ENCODE measurements around the gene SSNA1.

SSNA1 gene

DNA sequence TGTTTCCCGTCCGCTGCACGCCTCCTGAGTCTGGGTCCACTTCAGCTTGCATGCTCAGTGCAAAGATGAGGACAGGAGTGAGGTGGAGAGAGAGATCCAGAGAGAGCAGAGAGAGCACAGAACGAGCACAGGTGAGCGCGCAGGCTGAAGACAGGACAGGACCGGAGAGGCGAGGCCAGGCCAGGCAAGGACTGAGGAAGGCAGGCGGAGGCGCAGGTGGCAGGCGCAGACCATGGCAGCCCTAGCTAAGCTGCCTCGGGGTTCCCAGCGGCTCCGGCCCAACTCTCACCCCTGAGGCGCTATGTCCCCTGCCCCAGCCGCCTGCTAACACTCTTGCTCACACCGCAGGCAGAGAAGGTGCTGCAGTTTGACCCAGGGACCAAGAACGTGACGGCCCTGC, 39.8 kb upstream of the SSNA1 start:
- peaks cover 8% of the 10 kb centered on the region for H3K27me3 Mint-ChIP-seq
- no peaks in the 10 kb centered on the region for H3K9me3 Mint-ChIP-seq
- no peaks in the 10 kb centered on the region for H3K36me3 Mint-ChIP-seq
- H3K4me3 Mint-ChIP-seq = no peak overlapping the region
- no peak overlapping the region for H3K27ac Mint-ChIP-seq
- no peaks in the 10 kb centered on the region for H3K4me1 Mint-ChIP-seq

DNA sequence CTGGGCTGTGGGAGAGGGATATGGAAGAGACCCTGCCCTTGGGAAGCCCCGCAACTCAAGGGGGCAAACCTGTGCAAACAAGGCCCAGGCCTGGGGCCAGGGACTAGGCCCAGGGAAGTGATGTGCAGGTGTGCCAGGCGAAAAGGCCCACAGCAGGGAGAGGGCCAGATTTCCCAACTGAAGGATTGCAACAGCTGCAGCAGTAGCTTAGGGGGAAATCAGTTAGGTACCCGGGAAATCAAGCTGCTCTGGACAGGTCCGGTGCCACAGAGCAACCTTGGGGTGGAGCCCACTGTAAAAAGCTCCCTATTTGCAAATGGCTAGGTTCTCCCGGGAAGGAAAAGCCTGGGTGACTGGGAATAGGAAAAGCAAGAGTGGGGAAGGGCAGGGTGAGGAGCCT, 39.1 kb upstream of the SSNA1 start:
- Mint-ChIP-seq H3K4me1 (no peaks in the 10 kb centered on the region), H3K9me3 (no peaks in the 10 kb centered on the region), H3K27ac (no peak overlapping the region), H3K4me3 (no peak overlapping the region), H3K36me3 (no peaks in the 10 kb centered on the region), H3K27me3 (peaks cover 3% of the 10 kb centered on the region)

DNA sequence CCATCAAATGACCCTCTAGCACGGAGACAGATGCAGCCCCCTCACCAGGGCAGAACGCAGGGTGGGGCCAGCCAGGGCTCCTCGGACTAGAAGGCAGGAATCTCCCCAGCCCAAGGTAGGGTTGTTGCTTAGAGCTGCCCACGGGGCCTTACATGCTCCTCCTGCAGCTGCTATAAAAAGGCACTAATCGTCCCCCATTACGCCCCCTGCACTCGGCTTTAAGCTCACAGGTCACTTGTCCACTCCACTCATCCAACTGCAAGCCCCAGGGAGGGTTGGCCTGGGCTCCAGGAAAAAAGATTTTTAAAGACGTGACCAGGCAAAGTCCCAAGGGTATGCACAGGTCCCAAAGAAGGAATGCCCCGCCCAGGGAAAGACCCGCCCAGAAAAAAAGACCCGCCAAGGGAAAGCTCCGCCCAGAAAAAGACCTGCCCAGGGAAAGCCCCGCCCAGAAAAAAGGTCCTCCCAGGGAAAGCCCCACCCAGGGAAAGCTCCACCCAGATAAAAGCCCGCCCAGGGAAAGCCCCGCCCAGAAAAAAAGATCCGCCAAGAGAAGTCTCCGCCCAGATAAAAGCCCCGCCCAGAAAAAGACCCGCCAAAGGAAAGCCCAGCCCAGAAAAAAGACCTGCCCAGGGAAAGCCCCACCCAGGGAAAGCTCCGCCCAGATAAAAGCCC, 38.4 kb upstream of the SSNA1 start:
- Mint-ChIP-seq H3K27me3 (peaks cover 7% of the 10 kb centered on the region), H3K4me3 (no peak overlapping the region), H3K4me1 (no peaks in the 10 kb centered on the region), H3K9me3 (no peaks in the 10 kb centered on the region), H3K27ac (no peak overlapping the region), H3K36me3 (no peaks in the 10 kb centered on the region)

DNA sequence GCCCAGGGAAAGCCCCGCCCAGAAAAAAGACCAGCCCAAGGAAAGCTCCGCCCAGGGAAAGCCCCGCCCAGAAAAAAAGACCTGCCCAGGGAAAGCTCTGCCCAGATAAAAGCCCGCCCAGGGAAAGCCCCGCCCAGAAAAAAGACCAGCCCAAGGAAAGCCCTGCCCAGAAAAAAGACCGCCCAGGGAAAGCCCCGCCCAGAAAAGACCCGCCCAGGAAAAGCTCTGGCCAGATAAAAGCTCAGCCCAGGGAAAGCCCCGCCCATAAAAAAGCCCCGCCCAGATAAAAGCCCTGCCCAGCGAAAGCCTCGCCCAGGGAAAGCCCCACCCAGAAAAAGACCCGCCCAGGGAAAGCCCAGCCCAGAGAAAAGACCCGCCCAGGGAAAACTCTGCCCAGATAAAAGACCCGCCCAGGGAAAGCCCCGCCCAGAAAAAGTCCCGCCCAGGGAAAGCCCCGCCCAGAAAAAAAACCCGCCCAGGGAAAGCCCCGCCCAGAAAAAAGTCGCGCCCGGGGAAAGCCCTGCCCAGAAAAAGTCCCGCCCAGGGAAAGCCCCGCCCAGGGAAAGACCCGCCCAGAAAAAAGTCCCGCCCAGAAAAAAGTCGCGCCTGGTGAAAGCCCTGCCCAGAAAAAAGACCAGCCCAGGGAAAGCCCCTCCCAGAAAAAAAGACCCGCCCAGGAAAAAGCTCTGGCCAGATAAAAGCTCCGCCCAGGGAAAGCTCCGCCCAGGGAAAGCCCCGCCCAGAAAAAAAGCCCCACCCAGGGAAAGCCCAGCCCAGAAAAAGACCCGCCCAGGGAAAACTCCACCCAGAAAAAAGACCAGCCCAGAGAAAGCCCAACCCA, 37.6 kb upstream of the SSNA1 start:
- no peaks in the 10 kb centered on the region for H3K9me3 Mint-ChIP-seq
- H3K4me3 Mint-ChIP-seq = no peak overlapping the region
- H3K27ac Mint-ChIP-seq = no peak overlapping the region

DNA sequence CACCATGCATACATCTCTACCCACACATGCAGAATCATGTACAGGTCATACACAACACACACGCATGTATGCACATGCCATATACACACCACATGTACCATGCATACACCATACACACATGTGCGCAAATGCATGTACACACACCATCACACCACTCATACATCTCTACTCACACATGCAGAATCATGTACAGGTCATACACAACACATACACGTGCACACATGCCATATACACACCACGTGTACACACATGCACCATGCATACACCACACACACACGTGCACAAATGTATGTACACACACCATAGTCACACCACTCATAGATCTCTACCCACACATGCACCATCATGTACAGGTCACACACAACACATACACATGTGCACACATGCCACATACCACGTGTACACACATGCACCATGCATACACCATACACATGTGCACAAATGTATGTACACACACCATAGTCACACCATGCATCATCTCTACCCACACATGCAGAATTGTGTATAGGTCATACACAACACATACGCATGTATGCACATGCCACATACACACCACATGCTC, 35.6 kb upstream of the SSNA1 start:
- Mint-ChIP-seq H3K4me3 (no peak overlapping the region), H3K9me3 (no peaks in the 10 kb centered on the region), H3K36me3 (no peaks in the 10 kb centered on the region), H3K27ac (no peak overlapping the region), H3K4me1 (peaks cover under 1% of the 10 kb centered on the region), H3K27me3 (peaks cover 12% of the 10 kb centered on the region)

More for the DNA sequence above, 37.6 kb upstream of the SSNA1 start:
- Mint-ChIP-seq H3K36me3 (no peaks in the 10 kb centered on the region), H3K27me3 (peaks cover 9% of the 10 kb centered on the region), H3K4me1 (no peaks in the 10 kb centered on the region)

DNA sequence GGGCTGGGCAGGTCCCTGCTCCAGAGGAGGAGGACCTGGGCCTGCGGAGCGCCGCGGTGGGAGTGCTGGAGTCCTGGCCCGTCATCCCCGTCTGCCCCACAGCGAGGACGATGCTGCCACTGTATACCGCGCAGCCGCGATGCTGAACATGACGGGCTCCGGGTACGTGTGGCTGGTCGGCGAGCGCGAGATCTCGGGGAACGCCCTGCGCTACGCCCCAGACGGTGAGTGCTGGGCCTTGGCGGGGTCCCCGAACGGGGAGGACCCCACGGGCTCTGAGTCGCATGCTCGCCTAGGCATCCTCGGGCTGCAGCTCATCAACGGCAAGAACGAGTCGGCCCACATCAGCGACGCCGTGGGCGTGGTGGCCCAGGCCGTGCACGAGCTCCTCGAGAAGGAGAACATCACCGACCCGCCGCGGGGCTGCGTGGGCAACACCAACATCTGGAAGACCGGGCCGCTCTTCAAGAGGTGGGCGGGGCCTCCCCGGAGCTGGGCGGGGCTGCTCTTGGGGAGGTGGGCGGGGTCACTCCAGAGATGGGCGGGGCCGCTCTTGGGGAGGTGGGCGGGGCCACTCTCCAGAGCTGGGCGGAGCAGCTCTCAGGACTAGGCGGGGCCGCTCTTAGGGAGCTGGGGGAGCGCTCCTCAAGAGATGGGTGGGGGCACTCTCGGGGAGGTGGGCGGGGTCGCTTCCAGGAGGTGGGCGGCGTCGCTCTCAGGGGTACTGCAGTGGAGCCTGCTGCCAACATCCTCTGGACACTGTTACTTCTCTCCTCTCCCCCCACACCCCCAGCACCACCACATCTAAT, 31.7 kb upstream of the SSNA1 start:
- no peaks in the 10 kb centered on the region for H3K9me3 Mint-ChIP-seq
- no peaks in the 10 kb centered on the region for H3K36me3 Mint-ChIP-seq

DNA sequence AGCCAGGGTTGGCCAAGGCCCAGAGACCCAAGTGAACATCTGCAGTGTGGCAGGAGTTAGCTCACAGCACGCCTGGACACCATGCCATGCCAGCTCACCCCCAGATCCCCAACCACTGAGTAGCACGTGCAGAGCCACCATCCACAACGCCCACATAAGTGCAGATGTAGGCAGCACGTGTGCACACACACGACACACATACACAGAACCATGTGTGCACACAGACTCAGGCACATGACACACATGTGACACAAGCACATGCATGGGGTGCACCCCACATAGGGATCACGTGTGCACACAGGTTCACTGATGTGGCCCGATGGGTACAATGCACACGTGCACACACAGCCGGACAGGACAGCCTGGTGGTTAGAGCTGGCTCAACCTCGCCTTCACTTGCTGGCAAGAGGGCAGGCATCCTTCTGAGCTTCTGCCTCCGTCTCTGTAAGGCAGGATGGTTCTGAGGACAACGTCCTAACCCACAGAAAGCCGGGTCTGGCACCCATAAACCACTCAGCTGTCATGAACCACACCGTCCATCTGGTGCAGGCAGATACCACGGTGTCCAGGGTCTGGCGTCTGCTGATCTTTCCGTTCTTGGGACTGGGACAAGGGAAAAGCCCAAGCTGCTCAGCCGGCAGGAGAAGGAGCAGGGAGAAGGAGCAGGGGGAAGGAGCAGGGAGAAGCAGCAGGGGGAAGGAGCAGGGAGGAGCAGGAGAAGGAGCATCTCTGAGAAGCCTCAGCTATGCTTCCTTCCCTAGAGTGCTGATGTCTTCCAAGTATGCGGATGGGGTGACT, 30.7 kb upstream of the SSNA1 start:
- peaks cover 29% of the 10 kb centered on the region for H3K27me3 Mint-ChIP-seq
- no peak overlapping the region for H3K27ac Mint-ChIP-seq
- no peak overlapping the region for H3K4me3 Mint-ChIP-seq
- H3K4me1 Mint-ChIP-seq = peaks cover 12% of the 10 kb centered on the region
- H3K9me3 Mint-ChIP-seq = no peaks in the 10 kb centered on the region
- no peaks in the 10 kb centered on the region for H3K36me3 Mint-ChIP-seq

More for the DNA sequence above, 31.7 kb upstream of the SSNA1 start:
- Mint-ChIP-seq H3K27ac (no peak overlapping the region), H3K4me1 (peaks cover 12% of the 10 kb centered on the region), H3K4me3 (peak overlapping the region; percentile 37), H3K27me3 (peaks cover 27% of the 10 kb centered on the region)

DNA sequence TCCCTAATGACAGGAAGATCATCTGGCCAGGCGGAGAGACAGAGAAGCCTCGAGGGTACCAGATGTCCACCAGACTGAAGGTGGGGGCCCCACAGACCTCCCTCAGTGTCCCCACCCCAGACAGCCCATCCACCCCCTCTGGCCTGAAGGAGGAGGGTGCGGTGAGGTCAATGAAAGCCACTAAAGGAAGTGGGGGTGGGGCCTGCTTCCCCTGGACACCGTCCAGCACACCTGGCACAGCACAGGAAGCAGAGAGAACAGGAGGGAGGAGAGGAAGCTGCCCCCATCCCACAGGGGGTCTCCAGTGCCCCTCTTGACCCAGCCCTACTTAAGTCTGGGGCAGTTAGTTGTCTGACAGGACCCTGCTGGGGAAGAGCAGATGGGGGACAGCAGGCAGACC, 29.9 kb upstream of the SSNA1 start:
- Mint-ChIP-seq H3K27ac (no peak overlapping the region), H3K4me3 (no peak overlapping the region), H3K27me3 (peaks cover 32% of the 10 kb centered on the region), H3K36me3 (no peaks in the 10 kb centered on the region), H3K9me3 (no peaks in the 10 kb centered on the region), H3K4me1 (peaks cover 14% of the 10 kb centered on the region)

DNA sequence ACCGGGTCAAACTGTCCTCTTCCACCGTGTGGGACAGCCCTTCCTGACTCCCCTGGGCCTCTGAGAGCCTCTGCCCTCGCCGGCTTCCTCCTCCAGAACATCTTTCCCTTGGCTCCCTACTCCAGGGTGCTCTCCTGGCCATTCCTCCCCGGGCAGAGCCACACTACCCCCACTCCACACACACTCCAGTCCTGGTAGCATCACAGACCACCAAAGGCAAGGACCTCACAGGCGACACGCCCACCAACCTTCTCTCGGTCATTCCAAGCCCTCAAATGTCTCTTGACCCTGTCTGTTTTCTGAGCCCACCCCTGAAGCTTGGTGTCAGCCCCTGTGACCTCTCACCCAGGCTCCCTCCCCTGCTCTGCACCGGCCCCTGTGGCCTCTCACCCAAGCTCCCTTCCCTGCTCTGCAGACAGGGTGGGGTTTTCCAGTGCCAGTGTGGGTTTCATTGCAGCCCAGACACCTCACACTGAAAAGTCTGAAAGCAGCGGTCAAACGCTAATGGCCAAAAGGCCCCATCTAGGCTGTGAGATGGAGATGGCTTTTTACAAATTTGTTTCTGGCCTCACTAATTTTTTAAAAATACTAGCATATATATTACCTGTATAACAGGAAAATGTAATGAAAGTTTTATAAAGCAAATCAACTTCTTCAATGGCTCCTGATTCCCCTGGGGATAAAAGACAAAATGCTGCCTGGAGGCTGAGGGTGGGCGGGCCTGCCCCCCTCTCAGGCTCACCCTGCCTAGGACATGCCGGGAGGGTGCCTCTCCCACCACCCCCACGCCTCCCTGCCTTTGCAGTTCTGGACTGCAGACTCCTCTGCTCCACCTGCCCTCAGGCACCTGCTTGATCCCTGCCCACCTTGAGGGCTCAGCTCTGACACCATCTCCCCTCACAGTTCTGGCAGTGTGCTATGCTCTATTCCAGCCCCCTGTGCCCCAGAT, 29.1 kb upstream of the SSNA1 start:
- Mint-ChIP-seq H3K4me3 (no peak overlapping the region), H3K4me1 (peaks cover 14% of the 10 kb centered on the region), H3K27me3 (peaks cover 34% of the 10 kb centered on the region), H3K9me3 (no peaks in the 10 kb centered on the region), H3K27ac (peak overlapping the region; percentile 55), H3K36me3 (no peaks in the 10 kb centered on the region)

DNA sequence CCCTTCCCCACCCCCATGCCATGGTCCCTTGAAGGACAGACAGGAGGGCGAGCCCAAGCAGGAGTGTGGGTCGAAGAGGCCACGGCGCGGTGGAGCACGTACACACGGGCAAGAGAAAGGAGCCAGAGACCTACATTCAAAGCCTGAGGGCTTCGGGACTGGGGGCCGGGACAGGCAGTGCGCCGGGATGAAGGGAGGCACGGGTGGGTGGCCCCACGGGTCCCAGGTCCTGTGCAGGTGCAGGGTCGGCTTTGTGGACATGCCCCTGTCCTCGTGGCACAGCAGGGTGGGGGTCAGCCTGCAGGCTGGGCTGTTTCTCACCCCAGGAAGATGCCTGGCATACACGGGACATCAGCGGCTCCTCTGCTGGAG, 28.4 kb upstream of the SSNA1 start:
- Mint-ChIP-seq H3K27me3 (peaks cover 30% of the 10 kb centered on the region), H3K36me3 (no peaks in the 10 kb centered on the region), H3K27ac (peak overlapping the region; percentile 55), H3K4me3 (no peak overlapping the region), H3K4me1 (peaks cover 14% of the 10 kb centered on the region), H3K9me3 (no peaks in the 10 kb centered on the region)

DNA sequence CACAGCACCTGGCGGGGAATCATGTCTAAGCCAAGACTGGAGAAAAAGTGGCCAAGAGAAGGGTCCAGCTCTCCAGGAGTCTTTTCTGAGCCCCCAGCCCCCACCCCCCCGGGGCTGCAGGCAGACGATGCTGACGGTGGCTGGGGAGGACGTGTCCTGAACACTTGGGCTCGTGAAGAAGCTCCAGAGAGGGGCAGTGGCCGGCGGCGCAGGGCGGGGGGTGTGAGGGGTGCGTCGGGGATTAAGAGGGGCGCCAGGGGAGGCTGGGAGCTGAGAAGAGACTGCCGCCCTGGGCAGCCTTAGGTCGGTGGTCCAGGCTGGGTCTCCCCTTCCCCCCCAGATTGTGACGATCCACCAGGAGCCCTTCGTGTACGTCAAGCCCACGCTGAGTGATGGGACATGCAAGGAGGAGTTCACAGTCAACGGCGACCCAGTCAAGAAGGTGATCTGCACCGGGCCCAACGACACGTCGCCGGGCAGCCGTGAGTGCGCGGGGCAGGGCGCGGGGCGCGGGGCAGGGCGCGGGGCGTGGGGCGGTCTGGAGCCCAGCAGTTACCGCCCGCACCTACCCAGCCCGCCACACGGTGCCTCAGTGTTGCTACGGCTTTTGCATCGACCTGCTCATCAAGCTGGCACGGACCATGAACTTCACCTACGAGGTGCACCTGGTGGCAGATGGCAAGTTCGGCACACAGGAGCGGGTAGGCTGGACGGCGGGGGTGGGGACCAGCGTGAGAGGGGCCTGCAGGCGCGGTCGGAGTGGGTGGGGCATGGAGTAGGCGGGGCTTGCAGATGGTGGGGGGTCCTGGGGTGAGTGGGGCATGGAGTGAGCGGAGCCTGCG, 27.5 kb upstream of the SSNA1 start:
- H3K4me1 Mint-ChIP-seq = peaks cover 14% of the 10 kb centered on the region
- H3K27ac Mint-ChIP-seq = no peak overlapping the region
- H3K4me3 Mint-ChIP-seq = no peak overlapping the region
- no peaks in the 10 kb centered on the region for H3K9me3 Mint-ChIP-seq
- peaks cover 34% of the 10 kb centered on the region for H3K27me3 Mint-ChIP-seq
- no peaks in the 10 kb centered on the region for H3K36me3 Mint-ChIP-seq

DNA sequence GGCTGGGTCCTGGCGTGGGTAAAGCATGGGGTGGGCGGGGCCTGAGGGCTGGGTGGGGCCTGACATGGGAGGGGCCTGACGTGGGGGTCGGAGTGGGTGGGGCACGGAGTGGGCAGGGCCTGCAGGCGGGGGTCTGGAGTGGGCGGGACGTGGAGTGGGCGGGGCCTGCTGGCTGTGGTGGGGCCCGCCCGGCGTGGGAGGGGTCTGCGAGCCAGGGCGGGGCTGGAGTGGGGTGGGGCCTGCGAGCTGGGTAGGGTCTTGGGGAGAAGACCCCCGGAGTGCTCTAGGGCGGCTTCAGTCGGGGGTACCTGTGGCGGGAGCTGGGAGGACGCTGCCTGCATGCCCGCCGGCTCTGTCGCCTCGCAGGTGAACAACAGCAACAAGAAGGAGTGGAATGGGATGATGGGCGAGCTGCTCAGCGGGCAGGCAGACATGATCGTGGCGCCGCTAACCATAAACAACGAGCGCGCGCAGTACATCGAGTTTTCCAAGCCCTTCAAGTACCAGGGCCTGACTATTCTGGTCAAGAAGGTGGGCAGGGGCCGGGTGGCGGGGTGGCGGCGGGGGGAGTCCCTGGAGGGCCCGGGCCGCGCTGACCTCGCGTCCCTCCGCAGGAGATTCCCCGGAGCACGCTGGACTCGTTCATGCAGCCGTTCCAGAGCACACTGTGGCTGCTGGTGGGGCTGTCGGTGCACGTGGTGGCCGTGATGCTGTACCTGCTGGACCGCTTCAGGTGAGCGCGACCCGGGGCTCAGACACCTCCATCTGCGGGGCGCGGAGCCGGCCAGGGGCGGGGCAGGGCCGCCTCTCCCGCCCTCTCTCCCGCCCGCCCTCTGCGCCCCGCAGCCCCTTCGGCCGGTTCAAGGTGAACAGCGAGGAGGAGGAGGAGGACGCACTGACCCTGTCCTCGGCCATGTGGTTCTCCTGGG, 26.7 kb upstream of the SSNA1 start:
- no peak overlapping the region for H3K27ac Mint-ChIP-seq

More for the DNA sequence above, 26.7 kb upstream of the SSNA1 start:
- Mint-ChIP-seq H3K4me1 (peaks cover 18% of the 10 kb centered on the region), H3K27me3 (peaks cover 36% of the 10 kb centered on the region), H3K4me3 (no peak overlapping the region), H3K36me3 (no peaks in the 10 kb centered on the region), H3K9me3 (no peaks in the 10 kb centered on the region)

Data from activated naive CD4-positive, alpha-beta T cell treated with anti-CD3 and anti-CD28 coated beads, Interleukin-2, amount 50 U/mL, for 24 hours (primary cell).